ENCODE results near the gene ANKS1B. TPM values are rescaled to one million over a fixed set of nuclear protein-coding genes. Genes with fewer than 3 reads are reported as not detected.

The ANKS1B gene
- polyA plus RNA-seq, 3 donors: not detected

DNA sequence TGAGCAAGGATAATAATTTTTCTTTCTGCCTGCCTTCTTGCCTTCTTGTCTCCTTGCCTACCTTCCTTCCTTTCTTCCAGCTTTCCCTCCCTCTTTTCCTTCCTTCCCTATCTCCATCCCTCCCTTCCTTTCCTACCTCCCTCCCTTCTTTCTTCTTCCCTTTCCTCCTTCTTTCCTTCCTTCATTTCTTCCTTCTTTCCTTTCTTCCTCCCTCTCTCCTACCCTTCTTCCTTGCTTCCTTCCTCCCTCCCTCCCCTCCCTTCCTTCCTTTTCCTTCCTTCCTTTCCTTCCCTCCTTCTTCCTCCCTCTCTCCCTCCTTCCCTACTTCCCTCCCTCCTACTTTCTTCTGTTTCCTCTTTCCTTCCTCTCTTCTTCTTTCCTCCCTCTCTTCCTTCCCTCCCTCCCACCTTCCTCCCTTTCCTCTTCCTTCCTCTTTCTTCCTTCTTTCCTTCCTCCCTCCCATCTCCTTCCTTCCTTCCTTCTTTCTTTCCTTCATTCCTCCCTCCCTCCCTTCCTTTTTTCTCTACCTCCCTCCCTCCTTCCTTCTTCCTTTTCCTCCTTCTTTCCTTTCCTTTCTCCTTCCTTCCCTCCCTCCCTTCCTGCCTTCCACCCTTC, 1009.9 kb downstream of the ANKS1B start:
- no peak for TF ChIP-seq CTCF (IDR thresholded peaks at IDR 0.05)
- Histone ChIP-seq H3K27ac (ENCODE audit: low read depth in 1 of 2, low read length in 2 of 2) (no peak overlapping the region), H3K79me2 (ENCODE audit: insufficient read depth, low read length) (no peaks in the 10 kb centered on the region), H3K9me3 (replicated peaks in 1 of 2; ENCODE audit: control insufficient read depth in 1 of 2, insufficient read depth in 1 of 2, low read length in 2 of 2) (no peaks in the 10 kb centered on the region), H3K9ac (ENCODE audit: insufficient read depth, low read length, poor library complexity, severe bottlenecking) (no peak overlapping the region), H3K4me3 (replicated peaks in 1 of 3; ENCODE audit: low read depth in 2 of 3, low read length in 3 of 3) (no peak overlapping the region), H3K4me1 (ENCODE audit: control insufficient read depth in 1 of 2, insufficient read depth in 2 of 2, low read length in 2 of 2) (no peaks in the 10 kb centered on the region), H3K4me2 (replicated peaks; ENCODE audit: extremely low read depth, low read length, poor library complexity, severe bottlenecking) (no peak overlapping the region), H4K20me1 (ENCODE audit: insufficient read depth, low read length) (no peaks in the 10 kb centered on the region), H2AFZ (ENCODE audit: insufficient read depth, low read depth, low read length, poor library complexity, severe bottlenecking) (no peak overlapping the region), H3K27me3 (ENCODE audit: control insufficient read depth in 2 of 2, insufficient read depth in 2 of 2, low read length in 2 of 2) (no peaks in the 10 kb centered on the region), H3K36me3 (replicated peaks in 1 of 2; ENCODE audit: control insufficient read depth in 1 of 2, insufficient read depth in 2 of 2, low read length in 2 of 2) (no peaks in the 10 kb centered on the region)
- Mint-ChIP-seq H3K9me3 (peaks cover 0 to 5% (median 0%) of the 10 kb centered on the region in 7 donors), H3K4me1 (no peaks in the 10 kb centered on the region), H3K27me3 (ENCODE audit: low read depth in 3 of 3) (peaks cover 0 to 2% (median 0%) of the 10 kb centered on the region in 3 donors), H3K36me3 (no peaks in the 10 kb centered on the region), H3K27ac (no peak overlapping the region), H3K4me3 (no peak overlapping the region)
- DNase-seq: no peak
- intact Hi-C loops (cut with micrococcal nuclease): no loop called here

DNA sequence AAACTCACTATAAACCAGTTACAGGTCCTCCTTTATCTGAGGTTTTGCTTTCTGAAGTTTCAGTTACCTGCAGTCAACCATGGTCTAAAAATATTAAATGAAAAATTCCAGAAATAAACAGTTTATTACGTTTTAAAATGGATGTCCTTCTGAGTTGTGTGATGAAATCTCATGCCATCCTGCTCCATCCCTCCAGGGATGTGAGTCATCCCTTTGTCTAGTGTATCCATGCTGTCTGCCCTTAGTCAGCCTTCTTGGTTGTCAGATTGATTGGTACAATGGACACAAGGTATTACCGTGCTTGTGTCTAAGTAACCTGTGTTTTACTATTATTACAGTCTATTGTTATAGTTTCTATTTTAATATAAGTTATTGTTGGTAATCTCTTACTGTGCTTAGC, 1011.3 kb downstream of the ANKS1B start:
- Histone ChIP-seq H3K9ac (ENCODE audit: insufficient read depth, low read length, poor library complexity, severe bottlenecking) (no peak overlapping the region), H3K9me3 (replicated peaks in 1 of 2; ENCODE audit: control insufficient read depth in 1 of 2, insufficient read depth in 1 of 2, low read length in 2 of 2) (no peaks in the 10 kb centered on the region), H4K20me1 (ENCODE audit: insufficient read depth, low read length) (no peaks in the 10 kb centered on the region), H3K36me3 (replicated peaks in 1 of 2; ENCODE audit: control insufficient read depth in 1 of 2, insufficient read depth in 2 of 2, low read length in 2 of 2) (no peaks in the 10 kb centered on the region), H3K79me2 (ENCODE audit: insufficient read depth, low read length) (no peaks in the 10 kb centered on the region), H3K4me1 (ENCODE audit: control insufficient read depth in 1 of 2, insufficient read depth in 2 of 2, low read length in 2 of 2) (no peaks in the 10 kb centered on the region), H2AFZ (ENCODE audit: insufficient read depth, low read depth, low read length, poor library complexity, severe bottlenecking) (no peak overlapping the region), H3K27ac (ENCODE audit: low read depth in 1 of 2, low read length in 2 of 2) (no peak overlapping the region), H3K4me3 (replicated peaks in 1 of 3; ENCODE audit: low read depth in 2 of 3, low read length in 3 of 3) (no peak overlapping the region), H3K4me2 (replicated peaks; ENCODE audit: extremely low read depth, low read length, poor library complexity, severe bottlenecking) (no peak overlapping the region), H3K27me3 (ENCODE audit: control insufficient read depth in 2 of 2, insufficient read depth in 2 of 2, low read length in 2 of 2) (no peaks in the 10 kb centered on the region)
- Mint-ChIP-seq H3K27ac (no peak overlapping the region), H3K9me3 (peaks cover 0 to 3% (median 0%) of the 10 kb centered on the region in 7 donors), H3K27me3 (ENCODE audit: low read depth in 3 of 3) (peaks cover 0 to 2% (median 0%) of the 10 kb centered on the region in 3 donors), H3K4me1 (no peaks in the 10 kb centered on the region), H3K36me3 (no peaks in the 10 kb centered on the region), H3K4me3 (no peak overlapping the region)
- DNase-seq: no peak
- no CpG with 5 or more reads among the region's 2 CpGs for WGBS (ENCODE audit: insufficient coverage)
- intact Hi-C loops (cut with micrococcal nuclease): no loop called here
- no peak for TF ChIP-seq CTCF (IDR thresholded peaks at IDR 0.05)

Measured in CD14-positive monocyte (primary cell).